Muscle of arm (tissue), 14 donors: ENCODE results near the gene KIF5B. TPM values are rescaled to one million over a fixed set of nuclear protein-coding genes. Genes with fewer than 3 reads are reported as not detected.
"Not testable (repeated sequence)": the region's sequence is repeated elsewhere in the genome, so short reads cannot be mapped to it uniquely, and the experiment has no call there.

Experiments
- DNase-seq: peaks from one replicate; pipeline ENCODE4 v3.0.0-alpha.2; 2013
- long read RNA-seq, 11 donors: transcript quantifications; one replicate each; lab custom pipeline, GENCODE V29; 2026
- polyA plus RNA-seq, 12 donors: library from polyadenylated mRNA; unstranded; fragments of 120-200 nt; gene quantifications; one replicate each; pipeline ENCODE4 v1.2.1, GENCODE V29; 2013; ENCODE audit not compliant: insufficient read length in 12 of 12

KIF5B gene
- polyA plus RNA-seq = 100 to 1,000 TPM in 11 of 12 donors, not detected in 1; 107 to 159 (median 134) TPM
- long read RNA-seq, donor 1, partial matches to known transcripts = 185 of 185 reads
- long read RNA-seq, donor 1, other reads (novel, unspliced or antisense) = 0 of 185 reads
- long read RNA-seq, donor 2, full-length matches to known transcripts = 2 of 98 reads
- long read RNA-seq, donor 2, partial matches to known transcripts = 96 of 98 reads
- long read RNA-seq, donor 2, other reads (novel, unspliced or antisense) = 0 of 98 reads
- long read RNA-seq, donor 3, full-length matches to known transcripts = 2 of 43 reads
- long read RNA-seq, donor 3, partial matches to known transcripts = 41 of 43 reads
- long read RNA-seq, donor 3, other reads (novel, unspliced or antisense) = 0 of 43 reads
- long read RNA-seq, donor 4, full-length matches to known transcripts = 3 of 24 reads
- long read RNA-seq, donor 4, partial matches to known transcripts = 21 of 24 reads
- long read RNA-seq, donor 4, other reads (novel, unspliced or antisense) = 0 of 24 reads
- long read RNA-seq, donor 5 = 0 reads
- long read RNA-seq, donor 6, full-length matches to known transcripts = 1 of 51 reads
- long read RNA-seq, donor 6, partial matches to known transcripts = 50 of 51 reads
- long read RNA-seq, donor 6, other reads (novel, unspliced or antisense) = 0 of 51 reads
- long read RNA-seq, donor 7, full-length matches to known transcripts = 1 of 43 reads
- long read RNA-seq, donor 7, partial matches to known transcripts = 42 of 43 reads
- long read RNA-seq, donor 7, other reads (novel, unspliced or antisense) = 0 of 43 reads
- long read RNA-seq, donor 8, full-length matches to known transcripts = 8 of 100 reads
- long read RNA-seq, donor 8, partial matches to known transcripts = 92 of 100 reads
- long read RNA-seq, donor 8, other reads (novel, unspliced or antisense) = 0 of 100 reads
- long read RNA-seq, donor 9, full-length matches to known transcripts = 2 of 45 reads
- long read RNA-seq, donor 9, partial matches to known transcripts = 43 of 45 reads
- long read RNA-seq, donor 9, other reads (novel, unspliced or antisense) = 0 of 45 reads
- long read RNA-seq, donor 10, full-length matches to known transcripts = 6 of 73 reads
- long read RNA-seq, donor 10, partial matches to known transcripts = 67 of 73 reads
- long read RNA-seq, donor 10, other reads (novel, unspliced or antisense) = 0 of 73 reads
- long read RNA-seq, donor 11, full-length matches to known transcripts = 1 of 110 reads
- long read RNA-seq, donor 11, partial matches to known transcripts = 109 of 110 reads
- long read RNA-seq, donor 11, other reads (novel, unspliced or antisense) = 0 of 110 reads

DNA sequence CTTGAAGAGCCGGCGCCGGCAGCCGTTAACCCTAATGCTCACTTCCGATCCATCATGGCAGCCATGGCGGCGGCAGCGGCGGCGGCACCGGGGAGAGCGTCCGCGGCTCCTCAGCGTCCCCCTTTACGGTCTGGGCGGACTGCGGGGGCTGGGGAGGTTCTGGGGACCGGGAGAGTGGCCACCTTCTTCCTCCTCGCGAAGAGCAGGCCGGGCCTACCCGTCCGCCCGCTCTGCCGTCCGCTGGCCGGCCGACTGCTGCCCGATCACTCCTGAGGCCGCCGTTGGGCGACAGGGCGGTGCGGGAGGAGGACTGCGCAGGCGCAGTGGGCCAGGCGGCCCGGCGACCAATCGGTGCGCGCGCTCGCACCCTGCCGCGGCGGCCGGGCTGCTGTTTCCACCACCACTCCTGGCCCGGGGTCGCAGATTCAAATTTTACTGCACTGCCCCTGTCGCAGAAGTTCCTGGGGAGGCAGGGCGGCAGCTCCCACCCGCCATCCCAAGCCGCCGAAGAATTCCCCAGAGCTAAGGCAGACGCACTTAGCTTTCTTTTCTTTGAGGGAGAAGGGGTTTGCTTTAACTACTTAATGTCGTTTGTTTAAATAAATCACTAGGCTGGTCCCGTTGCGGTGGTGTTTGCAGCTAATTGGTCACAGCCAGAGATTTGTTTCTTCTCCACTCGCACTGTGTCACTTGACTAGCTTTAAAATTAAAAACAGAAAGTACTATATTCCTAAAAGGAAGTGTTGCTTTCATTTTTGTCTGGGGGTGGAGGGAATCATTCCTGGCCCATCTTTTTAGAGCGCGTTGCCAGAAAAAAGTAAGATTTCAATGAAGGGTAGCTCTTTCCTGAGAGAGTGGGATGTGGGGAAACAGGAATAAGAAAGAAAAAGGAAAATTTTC lies at the start of gene KIF5B:
KIF5B (minus strand) TSS at position 290 of the 900 bp plus-strand sequence. CDS start 452 bp downstream, outside the sequence.
- peak; percentile 91 for DNase-seq

DNA sequence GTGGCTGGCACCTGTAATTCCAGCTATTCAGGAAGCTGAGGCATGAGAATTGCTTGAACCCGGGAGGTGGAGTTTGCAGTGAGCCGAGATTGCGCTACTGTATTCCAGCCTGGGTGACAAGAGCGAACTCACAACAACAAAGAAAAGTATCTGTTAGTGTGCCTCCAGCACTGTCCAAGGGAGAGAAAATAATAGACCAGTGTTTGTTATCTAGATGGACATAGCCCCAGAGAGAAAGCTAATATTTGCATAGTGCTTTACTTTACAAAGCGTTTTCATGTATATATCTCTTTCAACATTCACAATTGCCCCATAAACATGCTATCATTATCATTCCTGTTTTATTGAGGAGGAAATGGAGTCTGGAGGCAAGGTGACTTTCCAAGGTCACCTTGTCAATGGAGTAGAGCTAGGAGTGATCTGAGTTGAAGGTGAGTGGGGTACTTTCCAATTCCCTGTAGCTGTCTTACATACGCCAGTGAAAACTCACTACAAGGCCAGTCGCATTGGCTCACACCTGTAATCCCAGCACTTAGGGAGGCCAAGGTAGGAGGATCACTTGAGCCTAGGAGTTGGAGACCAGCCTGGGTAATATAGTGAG lies 49.7 kb upstream of the KIF5B start:
- DNase-seq = no peak

DNA sequence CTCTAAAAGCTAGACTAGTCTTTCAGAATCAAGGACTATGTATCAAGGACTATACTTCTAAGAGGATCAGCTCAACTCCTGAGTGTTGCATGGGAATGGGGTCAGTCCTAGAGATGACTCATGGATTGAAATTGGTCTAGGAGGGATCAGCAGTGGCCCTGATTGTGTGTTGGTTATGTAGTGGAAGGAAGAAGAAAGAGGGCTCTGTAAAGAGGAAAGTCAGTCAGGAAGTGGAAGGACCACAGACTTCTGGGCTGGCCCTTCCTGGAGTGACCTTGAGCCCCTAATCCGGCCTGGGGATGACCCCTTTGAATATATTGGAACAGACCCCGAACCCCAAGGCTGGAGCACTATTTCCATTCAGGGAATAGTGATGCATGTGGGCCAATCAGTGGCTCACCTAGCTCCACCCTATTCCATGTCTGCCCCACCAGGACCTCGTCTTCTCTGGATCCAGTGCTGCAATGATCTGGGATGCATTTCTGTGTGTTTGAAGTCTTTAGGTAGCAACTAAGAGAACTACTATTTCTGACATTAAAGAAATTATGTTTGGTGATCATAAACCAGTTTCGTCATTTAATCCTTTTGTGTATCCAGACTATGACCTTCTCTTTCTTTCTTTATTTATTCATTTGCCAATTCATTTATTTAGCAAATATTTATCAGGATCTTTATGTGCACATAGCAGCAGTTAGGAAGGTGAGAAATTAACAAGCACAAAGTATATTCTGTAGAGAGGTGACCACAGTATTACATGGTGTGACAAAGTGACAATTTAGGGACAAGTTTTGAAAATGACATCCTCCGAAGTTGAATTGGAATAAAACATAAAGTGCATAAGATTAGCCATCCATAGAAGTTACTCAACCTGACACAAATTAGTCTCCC lies 48.6 kb upstream of the KIF5B start:
- no peak for DNase-seq

DNA sequence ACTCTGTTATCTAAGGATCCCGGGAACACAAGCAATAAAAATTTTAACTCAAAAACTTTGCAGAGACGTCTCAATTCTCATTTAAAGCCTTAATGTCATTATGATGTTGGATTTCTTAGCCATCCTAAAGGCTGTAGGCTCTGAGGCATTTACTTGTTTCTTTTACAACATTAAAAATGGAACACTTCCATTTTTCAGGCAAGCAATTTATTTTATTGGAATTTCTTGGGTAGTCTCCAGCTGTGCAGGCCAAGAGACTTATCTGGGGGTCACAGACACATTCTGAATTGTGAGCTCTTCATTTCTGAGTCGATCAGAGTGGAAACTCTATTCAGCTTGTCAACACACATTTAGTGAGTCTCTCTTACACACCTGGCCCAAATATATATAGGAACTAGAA lies 48.0 kb upstream of the KIF5B start:
- DNase-seq = peak; percentile 19

DNA sequence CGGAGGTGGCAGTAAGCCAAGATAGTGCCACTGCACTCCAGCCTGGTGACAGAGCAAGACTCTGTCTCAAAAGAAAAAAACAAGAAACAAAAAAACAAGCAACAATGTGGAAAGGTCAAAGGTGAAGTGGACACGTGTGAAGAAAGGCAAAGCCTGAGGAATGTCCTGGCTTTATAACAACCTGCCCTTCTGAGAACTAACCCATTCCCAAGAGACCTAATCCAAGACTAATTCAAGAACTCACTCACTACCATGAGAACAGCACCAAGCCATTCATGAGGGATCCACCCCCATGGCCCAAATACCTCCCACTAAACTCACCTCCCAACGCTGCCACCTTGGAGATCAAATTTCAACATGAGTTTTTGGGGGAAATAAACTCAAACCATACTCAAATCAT lies 47.5 kb upstream of the KIF5B start:
- DNase-seq = no peak

DNA sequence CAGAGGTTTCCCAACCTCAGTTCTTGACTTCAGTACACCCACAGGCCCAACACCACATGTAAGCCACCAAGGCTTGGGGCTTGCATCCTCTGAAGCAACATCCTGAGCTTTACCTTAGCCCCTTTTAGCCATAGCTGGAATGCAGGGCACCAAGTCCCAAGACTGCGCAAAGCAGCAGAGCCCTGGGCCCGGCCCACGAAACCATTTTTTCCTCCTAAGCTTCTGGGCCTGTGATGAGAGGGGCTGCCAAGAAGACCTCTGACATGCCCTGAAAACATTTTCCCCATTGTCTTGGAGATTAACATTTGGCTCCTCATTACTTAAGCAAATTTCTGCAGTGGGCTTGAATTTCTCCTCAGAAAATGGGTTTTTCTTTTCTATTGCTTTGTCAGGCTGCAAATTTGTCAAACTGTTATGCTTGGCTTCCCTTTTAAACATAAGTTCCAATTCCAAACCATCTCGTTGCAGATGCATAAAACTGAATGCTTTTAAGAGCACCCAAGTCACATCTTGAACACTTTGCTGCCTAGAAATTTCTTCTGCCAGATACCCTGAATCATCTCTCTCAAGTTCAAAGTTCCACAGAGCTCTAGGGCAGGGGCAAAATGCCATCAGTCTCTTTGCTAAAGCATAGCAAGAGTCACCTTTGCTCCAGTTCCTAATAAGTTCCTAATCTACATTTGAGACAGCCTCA lies 42.5 kb upstream of the KIF5B start:
- not testable (repeated sequence) for DNase-seq

DNA sequence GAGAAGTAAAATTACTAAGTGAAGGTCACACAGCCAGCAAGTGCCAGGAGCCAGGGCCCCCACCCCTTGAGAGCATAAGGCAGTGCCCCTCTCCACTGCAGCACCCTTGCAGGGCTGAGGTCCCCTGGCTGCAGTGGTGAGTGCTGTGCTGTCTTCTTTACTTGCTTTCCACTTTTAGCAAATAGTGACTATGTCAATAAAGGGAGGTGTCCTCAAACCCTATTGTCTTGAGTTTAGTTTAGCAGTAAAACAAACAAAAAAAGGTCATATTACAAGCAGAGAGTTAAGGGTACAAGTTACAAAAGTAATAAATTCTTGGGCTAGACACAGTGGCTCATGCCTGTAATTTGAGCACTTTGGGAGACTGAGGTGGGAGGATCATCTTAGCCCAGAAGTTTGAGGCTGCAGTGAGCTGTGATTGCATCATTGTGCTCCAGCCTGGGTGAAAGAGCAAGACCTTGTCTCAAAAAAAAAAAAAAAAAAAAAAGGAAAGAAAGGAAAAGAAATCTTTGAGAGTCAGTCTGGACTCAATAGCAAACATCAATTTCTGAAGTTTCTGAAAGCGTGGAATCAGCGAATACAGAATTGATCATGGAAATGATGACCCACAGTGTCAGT lies 39.0 kb upstream of the KIF5B start:
- DNase-seq = no peak

DNA sequence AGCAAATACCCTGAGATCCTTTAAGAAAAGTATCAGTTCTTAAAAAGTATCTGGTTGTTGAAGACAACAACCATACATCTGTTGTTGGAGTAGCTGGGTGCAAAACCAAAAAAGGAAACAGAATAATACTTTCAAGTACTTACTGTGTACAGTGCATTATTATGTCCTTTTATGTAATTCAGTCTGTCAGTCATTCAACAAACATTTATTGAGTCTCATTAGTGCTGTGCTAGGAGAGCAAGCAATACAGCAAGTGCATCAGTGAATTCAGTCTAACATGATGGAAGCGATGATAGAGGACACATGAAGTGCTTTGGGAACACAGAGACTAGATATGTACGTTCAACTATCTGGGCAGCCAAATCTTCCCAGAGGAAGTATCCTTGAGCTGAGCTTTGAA lies 37.4 kb upstream of the KIF5B start:
- DNase-seq = no peak

DNA sequence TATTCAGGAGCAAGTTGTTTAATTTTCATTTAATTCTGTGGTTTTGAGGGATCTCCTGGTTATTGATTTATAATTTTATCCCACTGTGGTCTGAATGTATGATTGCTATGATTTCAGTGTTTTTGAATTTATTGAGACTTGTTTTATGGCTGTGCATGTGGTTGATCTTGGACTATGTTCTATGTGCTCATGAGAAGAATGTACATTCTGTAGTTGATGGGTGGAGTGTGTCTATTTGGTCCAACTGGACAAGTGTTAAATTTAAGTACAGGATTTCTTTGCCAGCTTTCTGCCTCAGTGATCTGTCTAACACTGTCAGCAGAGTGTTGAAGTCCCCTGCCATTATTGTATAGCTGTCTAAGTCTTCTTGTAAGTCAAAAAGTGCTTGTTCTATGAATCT lies 34.8 kb upstream of the KIF5B start:
- DNase-seq = no peak

DNA sequence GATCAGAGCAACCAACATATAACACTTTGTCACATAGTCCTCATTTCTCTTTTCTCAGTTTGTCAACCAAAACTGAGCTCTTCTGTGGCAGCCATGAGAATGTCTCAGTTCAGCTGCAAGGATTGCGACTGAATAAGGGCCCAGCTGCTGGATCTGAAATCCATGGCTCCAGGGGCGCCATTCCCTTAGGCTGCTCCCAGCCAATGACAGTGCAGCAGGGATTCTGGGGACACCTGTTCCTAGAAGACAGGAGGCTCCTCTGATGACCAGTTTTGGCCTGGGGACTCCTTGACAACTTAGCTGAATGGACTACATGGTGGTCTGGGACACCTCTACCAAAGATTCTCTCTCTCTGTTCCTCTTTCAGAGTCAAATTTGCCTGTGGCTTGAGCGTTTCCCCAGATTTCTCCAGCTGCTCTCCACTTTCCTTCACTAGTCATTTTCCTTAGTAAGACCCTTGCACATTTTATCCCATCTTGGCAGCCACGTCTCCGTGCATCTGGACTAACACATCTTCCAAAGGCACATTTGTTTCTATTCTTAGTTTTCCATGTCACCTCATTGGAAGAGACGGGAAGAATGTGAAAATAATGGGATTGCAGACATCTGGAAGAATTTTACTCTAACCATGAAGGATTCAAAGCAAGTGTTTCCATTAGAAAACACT lies 28.1 kb upstream of the KIF5B start:
- peak; percentile 83 for DNase-seq

DNA sequence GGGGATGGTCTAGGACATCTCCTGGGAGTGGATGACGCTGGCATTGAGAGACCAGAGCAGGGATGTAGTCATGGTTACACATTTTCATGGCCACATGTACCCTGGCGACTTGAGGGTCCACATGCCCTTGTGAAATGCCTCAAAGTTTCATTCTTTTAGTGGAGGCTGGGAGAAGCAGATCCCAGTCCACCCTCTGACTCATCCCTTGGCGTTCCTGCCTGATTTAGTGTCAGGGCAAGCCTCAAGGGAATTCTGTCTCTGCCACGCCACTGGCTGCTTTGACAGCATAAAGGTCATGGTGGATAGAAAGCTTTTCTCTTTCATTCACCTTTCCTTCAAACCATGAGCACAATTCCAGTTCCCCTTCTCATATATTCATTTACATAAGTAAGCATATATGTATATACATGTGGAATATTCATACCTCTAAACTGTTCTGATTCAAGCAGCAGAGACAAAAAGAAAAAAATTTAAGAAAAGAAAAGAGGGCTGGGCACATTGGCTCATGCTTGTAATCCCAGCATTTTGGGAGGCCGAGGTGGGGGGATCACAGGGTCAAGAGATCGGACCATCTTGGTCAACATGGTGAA lies 21.8 kb upstream of the KIF5B start:
- no peak for DNase-seq

DNA sequence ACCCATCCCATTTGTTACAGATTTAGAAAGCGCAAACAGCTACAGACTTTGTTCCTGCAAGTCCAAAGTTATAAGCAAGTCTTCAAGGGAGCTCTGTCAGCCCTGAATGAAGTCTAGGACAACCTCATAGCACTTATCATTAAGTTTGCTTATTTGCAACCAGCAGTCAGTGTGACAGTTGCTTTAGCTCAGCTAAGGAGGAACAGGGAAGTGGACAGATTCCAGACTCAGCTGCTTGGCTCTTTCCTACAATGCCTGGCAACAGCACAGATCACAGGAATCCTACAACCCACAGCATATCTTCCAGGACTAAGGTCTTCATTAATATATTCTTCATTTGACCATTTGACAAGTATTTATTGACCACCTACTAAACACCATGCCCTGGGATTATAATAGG lies 17.4 kb upstream of the KIF5B start:
- DNase-seq = no peak

DNA sequence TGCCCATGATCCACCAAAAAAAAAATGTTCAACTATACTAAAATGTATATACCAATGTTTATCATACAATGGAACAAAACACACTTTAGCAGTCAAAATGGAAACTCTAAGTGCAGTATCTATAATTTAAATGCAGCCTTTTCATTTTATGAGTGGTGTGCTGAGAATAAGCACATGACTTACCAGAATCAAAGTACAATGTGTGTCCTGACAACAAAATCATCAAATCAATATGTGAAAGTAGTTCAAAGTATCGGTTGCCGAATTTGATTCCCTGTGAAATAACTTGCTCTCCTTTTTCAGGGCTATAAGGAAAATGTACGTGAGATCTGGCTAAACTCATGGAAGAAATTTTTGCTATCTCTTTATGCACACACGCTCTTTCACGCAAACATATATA lies 16.9 kb upstream of the KIF5B start:
- DNase-seq = no peak

DNA sequence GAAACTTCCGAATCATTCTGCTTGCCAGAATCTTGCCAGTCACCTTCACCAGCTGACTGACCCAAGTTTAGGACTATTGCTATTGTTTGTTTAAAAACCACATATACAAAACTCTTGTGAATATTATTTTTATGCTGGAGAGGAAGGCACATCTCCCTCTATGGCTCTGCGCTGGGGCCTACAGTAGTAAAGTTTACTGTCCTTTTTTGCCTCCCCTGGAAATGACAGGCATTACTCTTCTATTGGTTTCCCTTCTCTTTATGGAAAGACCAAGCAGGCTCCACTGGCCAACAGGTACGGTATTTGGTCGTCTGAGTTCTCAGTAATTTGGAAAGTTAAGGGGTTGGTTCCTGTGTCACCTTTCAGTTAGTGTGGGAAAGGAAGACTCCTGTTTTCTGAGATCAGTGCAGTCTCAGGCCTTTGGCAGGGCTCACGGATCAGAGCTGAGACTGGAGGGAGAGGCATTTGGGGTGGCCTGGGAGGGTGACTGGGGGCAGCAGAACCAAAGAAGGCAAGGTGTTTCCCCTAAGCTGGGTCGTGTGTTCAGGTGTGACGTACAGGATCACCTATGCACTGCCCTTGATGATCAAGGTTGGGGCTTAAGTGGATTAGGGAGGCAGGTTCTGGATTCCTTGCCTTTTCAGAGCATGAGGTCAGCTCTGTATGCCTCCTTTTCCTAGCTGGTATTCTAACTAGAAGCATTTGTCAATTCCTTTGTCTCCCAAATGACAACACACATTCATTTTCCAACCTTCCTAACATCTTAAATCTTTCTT lies 16.0 kb upstream of the KIF5B start:
- DNase-seq = no peak

DNA sequence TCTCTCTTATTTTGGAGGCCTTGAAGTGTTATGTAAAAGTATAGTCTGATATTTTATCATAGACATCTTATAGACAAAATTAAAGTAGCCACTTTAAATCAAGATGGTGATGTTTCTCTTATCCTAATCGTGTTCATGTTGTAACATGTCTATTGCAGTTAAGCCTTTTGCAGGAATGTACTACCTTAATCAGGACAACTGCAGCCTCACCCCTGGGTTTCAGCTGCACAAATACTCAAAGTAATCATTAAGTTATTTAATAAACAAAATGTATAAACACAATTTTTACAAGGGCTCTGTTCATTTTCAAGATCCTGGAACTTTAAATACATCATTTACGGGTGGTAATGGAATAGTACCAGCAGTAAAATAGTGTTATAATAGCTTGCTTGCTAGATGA lies 14.4 kb upstream of the KIF5B start:
- DNase-seq = no peak

DNA sequence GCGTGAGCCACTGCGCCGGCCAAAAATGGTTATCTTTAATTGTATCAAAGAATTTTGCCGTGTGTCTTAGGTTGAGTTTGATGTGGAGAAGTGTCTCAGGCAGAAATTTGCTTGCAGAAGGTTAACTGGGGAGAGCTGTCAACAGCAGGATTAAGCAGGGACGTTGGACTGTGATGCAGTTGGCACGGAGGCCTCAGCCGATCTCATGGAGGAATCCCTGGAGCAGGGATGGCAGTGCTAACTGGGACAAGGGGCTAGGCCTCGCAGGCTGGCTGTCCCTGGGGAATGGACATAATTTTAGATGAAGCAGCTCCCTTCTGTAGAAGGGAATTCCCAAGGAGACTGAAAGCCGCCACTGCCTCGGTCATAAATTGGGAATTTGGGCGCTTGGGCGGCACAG lies 12.3 kb upstream of the KIF5B start:
- no peak for DNase-seq
